Measurements from ENCODE around the gene PITPNM3.

Gene PITPNM3

GRCh38 chr17:6461792-6462524 is 94.4 kb downstream of the PITPNM3 start:
- no peak for DNase-seq (ENCODE audit: insufficient read length)
- FAIRE-seq = no peak

GRCh38 chr17:6461246-6461645 is 95.1 kb downstream of the PITPNM3 start:
- DNase-seq (ENCODE audit: insufficient read length) = no peak
- TF ChIP-seq TAF1 (IDR thresholded peaks at IDR 0.05; ENCODE audit: borderline replicate concordance, low read depth, low read length) (no peak), POLR2A (IDR thresholded peaks at IDR 0.05; ENCODE audit: low read depth, low read length) (no peak), POLR2AphosphoS5 (IDR thresholded peaks at IDR 0.05; ENCODE audit: low read depth, low read length) (no peak)
- FAIRE-seq = no peak

More at GRCh38 chr17:6461792-6462524, 94.4 kb downstream of the PITPNM3 start:
- TF ChIP-seq POLR2AphosphoS5 (IDR thresholded peaks at IDR 0.05; ENCODE audit: low read depth, low read length) = no peak
- TF ChIP-seq TAF1 (IDR thresholded peaks at IDR 0.05; ENCODE audit: borderline replicate concordance, low read depth, low read length) = no peak
- no peak for TF ChIP-seq POLR2A (IDR thresholded peaks at IDR 0.05; ENCODE audit: low read depth, low read length)

GRCh38 chr17:6460531-6461161 is 95.7 kb downstream of the PITPNM3 start:
- no peak for DNase-seq (ENCODE audit: insufficient read length)
- TF ChIP-seq TAF1 (IDR thresholded peaks at IDR 0.05; ENCODE audit: borderline replicate concordance, low read depth, low read length) = no peak
- TF ChIP-seq POLR2AphosphoS5 (IDR thresholded peaks at IDR 0.05; ENCODE audit: low read depth, low read length) = no peak
- TF ChIP-seq POLR2A (IDR thresholded peaks at IDR 0.05; ENCODE audit: low read depth, low read length) = no peak
- peak; percentile 42 for FAIRE-seq

GRCh38 chr17:6458460-6458950 is 97.8 kb downstream of the PITPNM3 start:
- DNase-seq (ENCODE audit: insufficient read length) = no peak
- no peak for FAIRE-seq
- TF ChIP-seq POLR2AphosphoS5 (IDR thresholded peaks at IDR 0.05; ENCODE audit: low read depth, low read length) = no peak
- TF ChIP-seq TAF1 (IDR thresholded peaks at IDR 0.05; ENCODE audit: borderline replicate concordance, low read depth, low read length) = no peak
- no peak for TF ChIP-seq POLR2A (IDR thresholded peaks at IDR 0.05; ENCODE audit: low read depth, low read length)

- DNase-seq (ENCODE audit: insufficient read length) (no peak), FAIRE-seq (no peak)
- no peak for TF ChIP-seq POLR2AphosphoS5 (IDR thresholded peaks at IDR 0.05; ENCODE audit: low read depth, low read length)
- TF ChIP-seq TAF1 (IDR thresholded peaks at IDR 0.05; ENCODE audit: borderline replicate concordance, low read depth, low read length) = no peak
- TF ChIP-seq POLR2A (IDR thresholded peaks at IDR 0.05; ENCODE audit: low read depth, low read length) = no peak
Observed at GRCh38 chr17:6457688-6458459, 98.5 kb downstream of the PITPNM3 start.

- TF ChIP-seq POLR2A (IDR thresholded peaks at IDR 0.05; ENCODE audit: low read depth, low read length) (no peak), TAF1 (IDR thresholded peaks at IDR 0.05; ENCODE audit: borderline replicate concordance, low read depth, low read length) (no peak), POLR2AphosphoS5 (IDR thresholded peaks at IDR 0.05; ENCODE audit: low read depth, low read length) (no peak)
- DNase-seq (ENCODE audit: insufficient read length) (no peak), FAIRE-seq (no peak)
Observed at GRCh38 chr17:6456914-6457687, 99.3 kb downstream of the PITPNM3 start.

- FAIRE-seq (no peak), DNase-seq (ENCODE audit: insufficient read length) (no peak)
Observed at GRCh38 chr17:6456321-6456720, 100.0 kb downstream of the PITPNM3 start.

GRCh38 chr17:6455321-6455705 is 101.0 kb downstream of the PITPNM3 start:
- FAIRE-seq (peak; percentile 36), DNase-seq (ENCODE audit: insufficient read length) (no peak)
- TF ChIP-seq TAF1 (IDR thresholded peaks at IDR 0.05; ENCODE audit: borderline replicate concordance, low read depth, low read length) (no peak), POLR2A (IDR thresholded peaks at IDR 0.05; ENCODE audit: low read depth, low read length) (no peak), POLR2AphosphoS5 (IDR thresholded peaks at IDR 0.05; ENCODE audit: low read depth, low read length) (no peak)

More at GRCh38 chr17:6456321-6456720, 100.0 kb downstream of the PITPNM3 start:
- TF ChIP-seq POLR2A (IDR thresholded peaks at IDR 0.05; ENCODE audit: low read depth, low read length) = no peak
- no peak for TF ChIP-seq POLR2AphosphoS5 (IDR thresholded peaks at IDR 0.05; ENCODE audit: low read depth, low read length)
- TF ChIP-seq TAF1 (IDR thresholded peaks at IDR 0.05; ENCODE audit: borderline replicate concordance, low read depth, low read length) = no peak

GRCh38 chr17:6454495-6455320 is 101.6 kb downstream of the PITPNM3 start:
- no peak for FAIRE-seq
- TF ChIP-seq POLR2A (IDR thresholded peaks at IDR 0.05; ENCODE audit: low read depth, low read length) (no peak), POLR2AphosphoS5 (IDR thresholded peaks at IDR 0.05; ENCODE audit: low read depth, low read length) (no peak), TAF1 (IDR thresholded peaks at IDR 0.05; ENCODE audit: borderline replicate concordance, low read depth, low read length) (no peak)
- DNase-seq (ENCODE audit: insufficient read length) = no peak

Measured in GM12892 (cell line).